K562 (cell line): Measurements from ENCODE around the gene CFL1. TPM values are rescaled to one million over a fixed set of nuclear protein-coding genes. Genes with fewer than 3 reads are reported as not detected.

Source experiments
- ARID1B ChIP-seq: fragments of 450-650 bp; IDR thresholded peaks from 2 replicates; pipeline ENCODE4 v1.6.1; 2016; ENCODE audit warnings: antibody characterized with exemption, mild to moderate bottlenecking, inconsistent platforms
- CBX5 ChIP-seq: IDR thresholded peaks from 2 replicates; pipeline ENCODE4 v1.6.1; 2014; ENCODE audit warnings: low read depth, borderline replicate concordance
- CEBPB ChIP-seq: fragments of 450-650 bp; IDR thresholded peaks from 2 replicates; pipeline ENCODE4 v1.6.1; 2016; ENCODE audit warnings: missing genetic modification characterization, missing compliant biosample characterization
- CHAMP1 ChIP-seq: fragments of 450-650 bp; IDR thresholded peaks from 2 replicates; pipeline ENCODE4 v1.6.1; 2016; ENCODE audit warnings: mild to moderate bottlenecking
- CHCHD3 ChIP-seq: fragments of 250-450 bp; sonication (Bioruptor Pico); IDR thresholded peaks from 2 replicates; pipeline ENCODE4 v2.1.2; 2022; ENCODE audit warnings: mild to moderate bottlenecking
- FOXO4 ChIP-seq: fragments of 450-650 bp; formaldehyde crosslinking; IDR thresholded peaks from 2 replicates; pipeline ENCODE4 v1.4.0; 2020; ENCODE audit warnings: mild to moderate bottlenecking, moderate library complexity
- MEF2A ChIP-seq: IDR thresholded peaks from 2 replicates; pipeline ENCODE4 v1.6.1; 2011; ENCODE audit warnings: low read depth, mild to moderate bottlenecking, low read length, moderate library complexity; ENCODE audit not compliant: control insufficient read depth
- PPARD ChIP-seq: fragments of 250-450 bp; sonication (Bioruptor Pico); IDR thresholded peaks from 2 replicates; pipeline ENCODE4 v1.8.0; 2022; ENCODE audit warnings: inconsistent platforms, mild to moderate bottlenecking, moderate library complexity
- RAD21 ChIP-seq, 2 experiments: fragments of 250-450 bp in 1 of 2; fragments of 450-650 bp in 1 of 2; sonication (Bioruptor Pico) in 1 of 2; formaldehyde crosslinking in 1 of 2; IDR thresholded peaks in 1 of 2; conservative IDR thresholded peaks in 1 of 2; 2 replicates each; pipeline versions ENCODE4 v1.4.0 to v1.8.0; 2020 to 2022; ENCODE audit warnings: mild to moderate bottlenecking in 2 of 2, moderate library complexity in 1 of 2
- RUNX1 ChIP-seq: sonication (generic); IDR thresholded peaks from 2 replicates; pipeline ENCODE4 v1.6.1; 2016; ENCODE audit warnings: antibody characterized with exemption, low read depth
- SIN3A ChIP-seq, 2 experiments: fragments of 150-350 bp in 1 of 2; IDR thresholded peaks; 2 replicates each; pipeline ENCODE4 v1.6.1; 2011 to 2016; ENCODE audit warnings: borderline replicate concordance in 2 of 2, low read depth in 2 of 2, low read length in 2 of 2, mild to moderate bottlenecking in 2 of 2, moderate library complexity in 2 of 2; ENCODE audit not compliant: control insufficient read depth in 1 of 2
- ZBTB17 ChIP-seq: fragments of 450-650 bp; formaldehyde crosslinking; IDR thresholded peaks from 2 replicates; pipeline ENCODE4 v1.4.0; 2020; ENCODE audit warnings: mild to moderate bottlenecking
- ZBTB34 ChIP-seq: fragments of 250-450 bp; sonication (Bioruptor Pico); IDR thresholded peaks from 2 replicates; pipeline ENCODE4 v1.8.0; 2021; ENCODE audit warnings: mild to moderate bottlenecking, moderate library complexity
- ZNF232 ChIP-seq: sonication (generic); formaldehyde crosslinking; IDR thresholded peaks from 2 replicates; pipeline ENCODE4 v1.8.0; 2022; ENCODE audit warnings: mild to moderate bottlenecking, missing genetic modification reagents
- ZNF785 ChIP-seq: fragments of 250-450 bp; sonication (Bioruptor Pico); IDR thresholded peaks from 2 replicates; pipeline ENCODE4 v1.4.0; 2020; ENCODE audit warnings: mild to moderate bottlenecking
- polyA plus RNA-seq, 8 experiments: library from polyadenylated mRNA; depleted of rRNA in 4 of 8; stranded (reverse) in 5 of 8; unstranded in 3 of 8; fragments of >200 nt; fragmentation: Nextera tagmentation in 2 of 8; fragmentation: Illumina TruSeq in 1 of 8; extraction: Ambion mirVana in 2 of 8; extraction: Trizol in 1 of 8; gene quantifications; 2 replicates each; pipeline versions ENCODE4 v1.2.1 to v1.2.3, GENCODE V29; 2011 to 2014; ENCODE audit warnings: inconsistent platforms in 1 of 8, missing spikeins in 1 of 8
- total RNA-seq, 7 experiments: library from RNA; depleted of rRNA in 6 of 7; stranded (reverse); fragments of >200 nt in 6 of 7; fragmentation: Illumina TruSeq in 2 of 7; extraction: Trizol in 2 of 7; gene quantifications; 2 replicates each; pipeline versions ENCODE4 v1.2.1 to v1.2.3, GENCODE V29; 2011 to 2021; ENCODE audit warnings: low replicate concordance in 1 of 7
- TF ChIP-seq, protein P1 (sequence below): fragments of 450-650 bp; formaldehyde crosslinking; IDR thresholded peaks from 2 replicates; pipeline ENCODE4 v1.4.0; 2020; ENCODE audit warnings: mild to moderate bottlenecking, mixed read lengths

Gene CFL1
- total and polyA plus RNA-seq, 9 of the 15 experiments (the other 6 are each of a cell fraction or from before 2014, with no cell fraction given), result 105 to 1,101 (median 859) TPM

- TF ChIP-seq, protein P1, sequence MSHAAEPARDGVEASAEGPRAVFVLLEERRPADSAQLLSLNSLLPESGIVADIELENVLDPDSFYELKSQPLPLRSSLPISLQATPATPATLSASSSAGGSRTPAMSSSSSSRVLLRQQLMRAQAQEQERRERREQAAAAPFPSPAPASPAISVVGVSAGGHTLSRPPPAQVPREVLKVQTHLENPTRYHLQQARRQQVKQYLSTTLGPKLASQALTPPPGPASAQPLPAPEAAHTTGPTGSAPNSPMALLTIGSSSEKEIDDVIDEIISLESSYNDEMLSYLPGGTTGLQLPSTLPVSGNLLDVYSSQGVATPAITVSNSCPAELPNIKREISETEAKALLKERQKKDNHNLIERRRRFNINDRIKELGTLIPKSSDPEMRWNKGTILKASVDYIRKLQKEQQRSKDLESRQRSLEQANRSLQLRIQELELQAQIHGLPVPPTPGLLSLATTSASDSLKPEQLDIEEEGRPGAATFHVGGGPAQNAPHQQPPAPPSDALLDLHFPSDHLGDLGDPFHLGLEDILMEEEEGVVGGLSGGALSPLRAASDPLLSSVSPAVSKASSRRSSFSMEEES (CRISPR knock-in tag), result no peak
- no peak for TF ChIP-seq RUNX1
- no peak for TF ChIP-seq FOXO4
- TF ChIP-seq ZBTB34 (CRISPR knock-in tag), result no peak
- no peak for TF ChIP-seq CHAMP1
- no peak for TF ChIP-seq MEF2A
- peak; percentile 88 for TF ChIP-seq ZNF785 (CRISPR knock-in tag)
- TF ChIP-seq CHCHD3 (CRISPR knock-in tag), result no peak
- no peak for TF ChIP-seq SIN3A (IDR thresholded peaks at IDR 0.05; ENCODE audit: borderline replicate concordance in 2 of 2, control insufficient read depth in 1 of 2, low read depth in 2 of 2, low read length in 2 of 2)
- no peak for TF ChIP-seq ZNF232 (CRISPR knock-in tag)
- TF ChIP-seq ARID1B, result no peak
- no peak for TF ChIP-seq CEBPB (tag)
- TF ChIP-seq CBX5, result peak; percentile 57; the same call in 1 of the 2 replicates
- peak in 1 of 2 experiments; percentile 19; a peak in 1 of 4 replicates for TF ChIP-seq RAD21 (CRISPR knock-in tag; conservative IDR thresholded peaks at IDR 0.05 in 1 of 2, IDR thresholded peaks at IDR 0.05 in 1 of 2)
- TF ChIP-seq ZBTB17 (CRISPR knock-in tag), result no peak
- no peak for TF ChIP-seq PPARD
Observed at GRCh38 chr11:65851083-65851579, 6.8 kb downstream of the CFL1 start (continued).
